HG03060 (cell line): ENCODE results near the gene CRADD.

Experiments used
- ATAC-seq: cut with Tn5 transposase; IDR thresholded peaks from one replicate; pipeline ENCODE4 v1.9.1; 2021; ENCODE audit warnings: low read depth, moderate number of reproducible peaks; ENCODE audit not compliant: unreplicated experiment

CRADD gene

DNA sequence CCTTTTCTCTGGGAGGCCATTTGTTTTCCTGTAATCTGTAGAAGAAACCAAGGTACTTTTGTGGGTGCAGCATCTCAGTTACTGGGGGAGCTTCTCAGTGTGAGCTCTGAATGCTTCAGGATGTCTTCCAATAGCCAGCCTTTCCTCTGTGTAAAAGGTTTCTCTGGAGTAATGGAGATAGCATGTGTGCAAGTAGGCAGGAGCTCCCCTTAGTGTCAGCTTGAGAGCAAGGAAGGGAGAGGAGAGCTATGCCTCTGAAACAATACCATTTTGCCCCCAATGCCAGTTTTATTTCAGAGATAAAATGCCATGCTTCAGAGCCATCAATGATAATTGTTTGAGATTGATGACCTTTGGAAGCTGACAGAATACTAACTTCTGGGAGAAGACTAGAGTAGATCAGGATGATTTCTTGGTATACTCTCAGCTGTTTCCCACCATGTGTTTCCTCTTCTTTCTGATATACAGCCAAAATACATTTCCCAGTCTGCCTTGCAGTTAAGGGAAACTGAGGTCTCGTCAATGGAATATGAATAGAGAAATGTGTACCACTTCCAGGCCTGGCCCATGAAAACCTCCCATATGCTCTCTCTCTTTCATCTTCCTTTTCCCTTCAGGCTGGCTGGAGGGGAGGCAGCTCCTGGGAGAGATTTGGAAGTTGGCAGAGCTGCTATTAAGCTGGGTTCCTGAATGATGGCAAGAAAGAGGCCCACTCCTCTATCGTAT, 125.7 kb downstream of the CRADD start:
- no peak for ATAC-seq

DNA sequence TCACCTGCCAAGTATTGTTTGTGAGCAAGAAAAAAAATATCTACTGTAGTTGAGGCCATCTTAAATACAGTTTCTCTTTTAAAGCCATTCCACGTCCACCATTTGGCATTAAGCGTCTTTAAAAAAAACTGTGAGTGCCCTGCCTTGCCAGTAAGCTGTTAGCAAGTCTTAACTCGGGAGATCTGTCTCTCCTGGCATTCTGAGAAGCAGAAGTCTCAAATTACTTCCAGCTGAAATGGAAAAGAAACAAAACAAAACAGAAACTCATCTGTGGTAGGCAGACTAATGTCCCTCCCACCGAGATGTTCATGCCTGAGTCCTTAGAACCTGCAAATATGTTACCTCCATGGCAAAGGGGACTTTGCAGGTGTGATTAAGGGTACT, 126.2 kb downstream of the CRADD start:
- no peak for ATAC-seq

DNA sequence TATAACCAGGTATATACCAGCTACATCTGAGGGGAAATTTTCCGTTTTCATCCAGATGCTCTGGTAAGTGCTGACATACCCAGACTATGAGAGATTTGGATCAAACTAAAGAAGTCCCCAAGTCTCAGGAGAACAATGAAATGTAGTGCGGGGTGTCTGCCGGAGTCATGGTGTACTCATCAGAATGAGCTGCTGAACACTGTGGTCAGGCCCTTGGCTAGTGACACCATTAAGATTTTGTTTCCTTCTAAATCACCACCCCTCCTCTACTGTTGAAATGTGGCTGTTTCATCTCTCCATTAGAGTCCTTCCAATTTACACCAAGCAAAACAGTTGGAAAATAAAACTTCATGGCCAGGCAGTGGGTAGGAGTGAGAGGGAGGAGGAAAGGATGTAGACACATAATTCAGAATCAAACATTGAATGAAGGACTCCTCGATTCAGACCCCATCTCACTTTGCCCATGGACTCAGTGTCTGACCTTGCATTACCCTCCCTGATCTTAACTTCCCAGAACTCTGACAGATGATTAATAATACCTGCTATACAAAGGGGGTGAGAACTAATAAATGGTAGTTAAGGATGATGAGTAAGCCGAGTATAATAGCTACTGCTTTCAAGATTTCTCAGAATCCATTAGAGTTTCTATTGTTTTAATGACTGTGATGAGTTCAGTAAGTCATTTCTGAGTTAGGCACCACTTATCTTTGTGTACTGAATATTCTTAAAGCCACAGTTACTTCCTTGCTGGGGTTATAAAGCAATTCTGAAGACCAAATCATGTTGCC, 127.4 kb downstream of the CRADD start:
- ATAC-seq = no peak

DNA sequence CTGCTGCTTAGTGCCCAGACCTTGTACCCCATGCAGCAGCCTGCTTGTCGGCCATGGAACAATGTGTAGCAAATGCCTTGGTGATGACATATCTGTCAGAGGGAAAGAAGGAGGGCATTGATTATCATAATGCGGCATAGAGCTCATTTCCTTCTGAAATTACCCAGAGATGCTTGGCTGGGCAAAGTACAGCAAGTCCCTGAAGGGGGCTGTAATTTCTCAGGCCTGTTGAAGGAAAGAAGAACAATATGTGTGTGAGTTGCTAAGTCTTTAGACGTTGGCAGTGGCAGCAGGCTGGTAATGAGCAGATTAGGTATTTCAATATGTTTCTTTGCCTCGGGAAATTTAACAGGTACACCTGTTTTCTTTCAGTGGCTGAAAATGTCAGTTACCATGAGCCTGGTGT, 128.6 kb downstream of the CRADD start:
- ATAC-seq = no peak

DNA sequence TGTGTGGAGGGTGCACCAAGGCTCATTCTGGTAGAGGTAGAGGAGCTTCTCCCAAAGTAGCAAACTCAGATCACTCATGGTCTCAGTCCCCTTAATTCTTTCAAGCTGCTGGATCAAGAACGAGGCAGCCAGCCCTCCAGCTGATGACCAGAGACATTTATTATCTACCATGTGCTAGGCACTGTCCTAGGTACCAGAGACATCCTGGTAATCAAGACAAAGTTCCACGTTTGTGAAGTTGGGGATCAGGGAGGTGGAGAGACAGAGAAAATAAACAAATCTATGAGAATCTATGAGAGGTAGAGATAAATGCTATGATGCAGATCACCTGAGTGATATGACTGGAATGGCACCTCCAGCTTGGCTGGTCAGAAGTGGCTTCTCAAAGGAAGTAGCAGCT, 130.2 kb downstream of the CRADD start:
- ATAC-seq = no peak

DNA sequence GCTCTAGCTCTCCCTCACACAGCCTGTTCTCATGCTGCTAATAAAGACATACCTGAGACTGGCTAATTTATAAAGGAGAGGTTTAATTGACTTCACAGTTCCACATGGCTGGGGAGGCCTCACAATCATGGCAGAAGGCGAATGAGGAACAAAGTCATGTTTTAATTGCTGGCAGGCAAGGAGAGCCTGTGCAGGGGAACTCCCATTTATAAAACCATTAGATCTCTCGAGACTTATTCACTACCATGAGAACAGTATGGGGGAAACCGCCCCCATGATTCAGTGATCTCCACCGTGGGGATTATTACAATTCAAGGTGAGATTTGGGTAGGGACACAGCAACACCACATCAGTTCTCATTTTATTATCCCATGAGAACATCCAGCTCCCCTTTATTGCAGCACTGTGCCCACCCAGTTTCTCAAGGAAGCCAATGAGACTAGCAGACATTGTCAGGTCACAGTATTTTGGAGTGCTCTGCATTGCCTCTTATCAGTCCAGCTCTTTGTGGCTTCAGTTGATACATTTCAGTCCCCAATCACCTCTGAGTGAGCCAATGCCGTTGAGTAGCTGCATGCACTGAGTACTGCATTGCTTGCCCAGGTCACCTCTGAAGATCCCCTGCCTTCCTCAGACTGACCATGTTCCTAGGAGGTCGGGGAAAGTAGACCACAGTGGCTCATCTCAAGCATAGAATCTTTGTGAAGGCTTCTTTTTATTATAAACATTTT, 131.2 kb downstream of the CRADD start:
- ATAC-seq = no peak

DNA sequence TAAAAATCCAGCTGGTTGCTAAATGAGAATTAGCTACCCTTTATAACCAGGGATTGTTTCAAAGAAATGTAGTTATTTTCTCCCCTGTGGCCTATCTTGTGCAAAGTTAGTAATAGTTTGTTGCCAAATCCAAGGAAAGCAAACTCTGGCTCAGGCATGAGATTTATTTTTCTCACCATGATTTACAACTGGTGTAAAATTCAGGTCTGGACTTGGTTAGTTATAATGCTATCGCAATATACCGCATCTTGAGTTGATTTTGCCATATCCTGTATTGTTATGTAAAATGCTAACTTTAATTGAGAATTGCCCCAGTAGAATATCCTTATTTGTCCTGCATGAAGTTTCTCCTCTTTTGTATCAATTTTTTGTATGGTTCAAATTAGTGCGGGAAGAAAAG, 135.5 kb downstream of the CRADD start:
- ATAC-seq = no peak

DNA sequence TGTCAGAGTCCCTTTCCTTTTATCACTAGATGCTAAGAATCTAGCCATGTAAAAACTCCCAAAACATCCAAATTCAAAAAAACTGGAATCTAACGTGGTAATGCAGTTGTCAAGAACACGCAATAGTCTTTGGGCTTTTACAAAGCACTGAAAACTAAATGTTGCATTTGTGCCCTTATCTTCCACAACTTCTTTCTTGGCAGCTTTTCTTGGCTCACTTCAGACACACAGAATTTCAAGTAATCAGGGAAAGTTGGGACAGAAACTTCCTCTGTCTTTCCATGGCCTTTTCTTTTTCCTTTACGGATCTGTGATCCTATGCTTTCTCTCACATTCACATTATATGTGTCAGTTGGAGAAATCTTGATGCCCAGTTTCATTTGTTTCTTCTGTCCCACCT, 136.0 kb downstream of the CRADD start:
- no peak for ATAC-seq

DNA sequence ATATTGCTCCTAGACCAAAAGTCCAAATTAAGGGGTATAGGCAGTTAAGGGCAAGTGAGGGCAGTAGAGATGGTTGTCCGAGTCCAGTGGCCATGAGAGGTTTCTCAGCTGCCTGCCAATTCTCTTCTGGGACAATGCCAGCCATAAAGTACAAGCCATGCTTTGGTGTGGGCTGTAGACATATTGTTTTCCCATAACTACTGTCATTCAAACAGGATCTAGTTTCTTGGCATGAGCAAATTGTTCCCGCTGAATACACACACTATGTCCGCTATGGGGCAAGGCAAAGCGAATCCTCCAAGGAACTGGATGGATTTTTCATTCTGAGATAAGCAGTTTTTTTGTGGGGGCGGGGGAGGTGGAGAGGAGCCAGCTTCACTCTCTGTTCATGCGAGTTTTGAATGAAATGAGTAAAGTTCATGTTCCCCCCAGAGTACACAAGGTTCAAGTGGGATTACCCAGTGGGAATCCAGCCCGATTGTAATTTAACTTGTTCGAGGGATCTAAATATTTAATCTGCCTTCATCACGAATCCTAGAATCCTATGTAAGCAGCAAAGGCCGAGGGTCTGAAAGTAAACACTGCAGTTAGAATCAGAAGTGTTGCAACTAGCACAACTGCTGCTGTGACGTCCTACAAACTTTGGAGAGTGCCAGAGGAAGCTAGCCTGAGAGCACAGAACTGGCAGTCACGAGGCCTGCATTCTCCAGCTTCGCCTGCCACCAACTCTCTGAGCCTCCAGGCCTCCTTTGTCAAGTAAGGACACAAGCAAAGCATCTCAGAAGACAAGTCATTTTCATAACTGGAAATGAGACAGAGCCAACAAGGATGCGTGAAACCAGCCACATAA, 137.0 kb downstream of the CRADD start:
- ATAC-seq = no peak

DNA sequence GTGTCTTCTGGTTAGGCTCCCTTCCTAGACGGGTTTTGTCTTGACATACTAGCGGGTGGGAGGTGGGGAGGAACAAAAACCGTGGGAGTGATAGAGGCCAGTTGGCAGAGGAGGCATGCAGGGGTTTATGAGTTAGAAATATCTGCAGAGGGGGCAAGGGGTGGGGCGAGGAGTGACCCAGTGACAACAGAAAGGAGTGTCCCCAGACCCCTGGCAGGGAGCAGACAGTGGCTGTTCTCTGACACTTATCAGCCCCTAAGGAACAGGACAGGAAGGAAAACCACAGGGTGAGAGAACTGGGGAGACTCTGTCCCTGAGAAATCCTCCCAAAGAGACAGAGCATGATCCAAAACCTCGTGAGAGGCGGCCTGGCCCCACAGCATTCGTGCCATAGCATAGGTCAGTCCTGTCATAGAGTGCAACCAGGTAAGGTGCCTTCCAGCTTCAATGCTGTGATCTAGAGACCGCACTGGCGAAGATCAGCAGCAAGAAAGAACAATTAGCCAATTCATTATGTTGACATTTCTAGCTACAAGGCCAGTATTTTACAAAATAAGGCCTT, 141.4 kb downstream of the CRADD start:
- ATAC-seq = no peak

DNA sequence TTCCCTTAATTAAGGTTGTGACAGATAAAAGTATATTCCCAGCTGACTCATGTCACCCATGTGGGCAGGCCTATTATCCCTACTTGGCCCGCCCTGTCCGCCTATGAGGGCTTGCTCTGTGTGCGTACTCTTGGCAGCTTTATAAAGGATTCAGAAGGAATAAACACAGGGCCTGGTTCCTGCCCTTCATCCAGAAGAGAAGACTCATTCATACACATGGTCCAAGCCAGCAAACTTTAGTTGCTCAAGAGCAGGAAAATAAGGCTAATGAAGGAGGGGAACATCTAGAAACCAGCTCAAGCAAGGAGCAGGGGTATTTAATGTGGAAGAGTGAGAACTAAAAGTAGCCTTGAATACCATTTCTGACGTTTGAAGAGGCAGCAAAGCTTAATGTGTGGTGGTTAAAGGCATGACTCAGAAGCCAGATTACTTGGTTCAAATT, 141.9 kb downstream of the CRADD start:
- no peak for ATAC-seq

DNA sequence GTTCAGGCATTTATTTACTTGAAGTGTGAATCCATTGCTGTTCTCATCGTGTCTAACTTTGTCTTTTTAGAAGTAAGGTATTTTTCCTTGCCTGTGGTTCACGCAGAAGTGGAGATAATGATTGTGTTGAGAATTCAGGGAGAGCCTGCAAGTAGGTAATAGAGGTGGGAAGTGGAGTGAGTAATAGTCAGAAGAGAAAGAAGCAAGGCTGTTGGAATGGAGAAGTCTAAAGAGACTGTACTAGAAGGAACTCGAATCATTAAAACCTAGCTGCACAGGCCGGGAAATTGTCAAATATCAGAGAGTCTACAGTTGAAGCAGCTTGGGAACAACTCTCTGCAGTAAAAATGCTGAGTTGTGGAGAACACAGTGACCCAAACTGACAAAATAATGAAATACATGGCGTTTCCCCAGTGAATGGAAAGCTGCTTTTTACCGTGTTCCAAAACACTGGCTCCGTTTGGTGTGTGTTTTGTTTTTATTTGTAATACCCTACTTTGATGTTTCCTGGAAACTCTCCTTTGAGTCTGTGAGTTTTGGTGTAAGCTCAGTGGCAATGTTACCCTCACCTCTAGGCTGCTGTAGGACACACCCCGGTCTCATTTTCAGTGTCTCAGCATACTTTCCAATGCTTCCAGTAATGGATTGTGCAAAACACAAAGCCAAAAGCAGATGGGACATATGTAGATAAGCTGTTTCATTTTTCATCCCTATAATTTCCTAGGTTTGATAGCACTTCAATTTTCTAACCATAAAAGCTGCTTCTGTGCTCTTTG, 146.6 kb downstream of the CRADD start:
- ATAC-seq = no peak

DNA sequence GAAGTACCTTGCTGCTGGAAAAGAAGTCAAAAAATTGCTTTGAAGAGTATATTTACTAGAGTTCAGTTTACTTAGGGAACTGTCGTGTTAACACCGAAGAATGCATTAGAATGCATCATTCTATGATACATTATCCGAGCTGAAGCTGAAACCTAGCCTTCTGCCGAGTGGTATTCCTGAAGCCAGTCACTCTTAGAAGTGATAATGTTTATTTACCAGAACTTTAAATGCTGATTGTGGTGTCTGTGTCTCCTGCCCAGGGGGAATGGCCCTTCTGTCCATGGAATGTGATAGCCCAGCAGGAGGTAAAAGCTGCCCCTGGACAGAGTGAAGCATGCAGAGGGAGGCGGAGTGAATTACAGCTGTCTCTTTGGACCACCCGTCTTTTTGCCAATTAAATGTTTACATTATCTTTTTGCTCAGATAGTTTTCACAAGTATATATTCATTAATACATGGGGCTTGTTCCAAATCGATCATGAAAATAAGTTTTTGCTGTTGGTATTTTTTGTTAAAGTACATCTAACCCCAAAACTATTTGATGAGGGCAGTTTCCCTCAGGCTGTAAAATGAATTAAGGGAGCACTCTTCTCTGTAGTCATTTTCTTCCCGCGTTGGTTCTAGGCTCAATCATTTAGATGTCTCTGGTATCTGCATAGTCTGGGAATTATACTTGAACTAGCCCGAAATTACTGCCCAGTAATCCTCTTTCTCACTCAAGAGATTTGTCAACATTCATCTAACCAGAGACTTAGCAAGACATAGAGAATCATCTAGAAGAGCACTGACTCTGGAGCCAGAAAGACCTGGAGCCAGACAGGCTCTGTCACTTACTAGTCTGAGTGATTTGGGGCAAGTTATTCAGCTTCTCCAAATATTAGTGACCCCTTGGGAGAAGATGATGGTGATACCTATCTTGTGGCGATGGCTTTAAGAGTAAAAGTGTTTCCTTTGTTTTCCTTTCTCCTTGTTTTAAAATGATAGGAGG, 147.6 kb downstream of the CRADD start:
- no peak for ATAC-seq

DNA sequence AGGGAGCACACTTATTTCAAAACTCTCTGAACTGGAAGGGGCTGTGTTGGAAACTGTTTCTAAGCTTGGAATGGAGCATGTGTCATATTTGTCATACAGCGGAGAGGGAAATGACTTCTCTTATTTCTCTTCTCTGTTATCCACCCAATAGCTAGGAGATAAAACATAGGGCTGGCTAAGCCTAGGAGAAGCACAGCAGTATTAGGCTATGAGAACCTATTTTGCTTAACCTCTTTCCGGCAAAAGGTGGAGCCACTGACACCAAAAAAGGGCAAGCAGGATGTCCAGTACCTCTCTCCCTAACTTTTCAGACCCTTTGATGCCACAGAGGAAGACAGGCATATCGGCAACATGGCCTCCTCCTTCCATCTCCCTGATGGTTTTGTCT, 148.3 kb downstream of the CRADD start:
- ATAC-seq = no peak

DNA sequence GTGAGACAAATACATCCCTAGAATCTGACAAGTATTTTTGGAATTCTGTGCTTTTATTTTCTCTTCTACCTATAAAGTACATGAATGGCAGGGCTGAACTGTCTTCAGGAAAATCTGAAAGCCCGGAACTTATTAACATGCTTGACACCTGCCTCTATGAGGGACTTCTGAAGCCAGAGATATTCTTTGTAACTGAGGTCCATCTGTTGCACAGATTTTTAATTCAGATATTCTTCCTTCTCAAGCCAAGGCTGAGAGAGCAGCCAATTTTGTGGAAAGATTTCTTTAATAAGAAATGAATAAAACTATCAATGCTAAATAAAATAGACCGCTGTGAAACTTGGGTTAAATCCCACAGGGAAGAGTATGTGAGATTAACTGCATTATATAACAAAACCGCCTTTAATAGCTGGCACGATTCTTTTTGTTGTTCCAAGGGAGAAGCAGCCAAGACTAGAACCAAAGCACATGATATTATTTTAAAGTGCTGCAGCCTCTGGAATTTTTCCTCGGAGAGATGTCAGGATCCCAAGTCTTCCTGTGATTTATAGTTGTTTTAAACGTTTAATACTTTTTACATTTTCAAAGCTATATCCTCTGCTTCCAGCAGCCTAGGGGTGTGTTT, 148.9 kb downstream of the CRADD start:
- ATAC-seq = no peak

DNA sequence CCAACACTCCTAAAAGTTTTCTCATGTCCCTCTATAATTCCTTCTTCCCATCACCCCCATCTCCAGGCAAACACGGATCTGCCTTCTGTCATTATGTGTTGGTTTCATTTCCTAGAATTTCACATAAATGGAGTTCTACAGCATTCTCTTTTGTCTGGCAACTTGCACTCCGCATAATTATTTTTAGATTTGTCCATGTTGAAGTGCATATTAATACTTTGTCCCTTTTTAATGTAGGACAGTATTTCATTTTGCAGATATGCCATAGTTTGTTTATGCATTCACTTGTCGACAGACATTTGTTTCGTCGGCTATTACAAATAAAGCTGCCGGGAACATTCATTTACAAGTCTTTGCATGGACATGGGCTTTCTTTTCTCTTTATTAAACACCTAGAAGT, 150.0 kb downstream of the CRADD start:
- ATAC-seq = no peak

DNA sequence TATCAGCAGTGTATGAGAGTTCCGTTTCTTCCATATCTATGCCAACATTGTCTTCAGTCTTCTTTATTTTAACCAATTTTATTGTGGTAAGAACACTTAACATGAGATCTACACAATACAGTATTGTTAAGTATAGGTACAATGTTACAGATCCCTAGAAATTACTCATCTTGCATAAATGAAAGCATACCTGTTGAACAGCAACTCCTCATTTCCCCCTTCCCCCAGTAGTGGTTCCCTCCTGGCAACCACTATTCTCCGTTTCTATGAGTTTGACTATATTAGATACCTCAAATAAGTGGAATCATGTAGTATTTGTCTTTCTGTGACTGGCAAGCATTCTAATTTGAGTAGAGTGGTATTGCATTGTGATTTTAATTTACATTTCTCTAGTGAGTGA, 150.5 kb downstream of the CRADD start:
- no peak for ATAC-seq

DNA sequence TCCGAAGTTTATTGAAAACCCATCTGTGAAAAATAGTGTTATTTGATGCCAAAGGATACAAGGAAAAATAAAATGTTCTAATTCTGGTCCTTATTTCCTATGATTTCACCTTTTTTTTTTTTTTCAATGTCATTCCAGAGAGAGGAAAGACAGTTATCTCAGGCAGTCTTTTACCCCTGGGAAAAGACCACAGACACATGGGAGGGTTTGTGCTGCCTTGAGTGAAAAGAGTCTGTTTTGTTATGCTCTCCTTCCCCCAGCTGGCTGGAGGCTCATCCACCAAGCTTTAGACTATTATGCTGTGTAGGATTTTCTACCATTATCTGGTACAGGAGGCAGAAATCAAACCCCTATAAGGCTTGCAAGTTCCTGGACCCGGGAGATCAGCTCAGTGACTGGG, 151.8 kb downstream of the CRADD start:
- no peak for ATAC-seq
